GM19238 (cell line): ENCODE results near the gene PARP9.
"Not testable (repeated sequence)": the region's sequence is repeated elsewhere in the genome, so short reads cannot be mapped to it uniquely, and the experiment has no call there.

Experiments
- DNase-seq: peaks from one replicate; pipeline ENCODE4 v3.0.0; 2011; ENCODE audit warnings: low spot score; ENCODE audit not compliant: insufficient read length

Gene PARP9

DNA sequence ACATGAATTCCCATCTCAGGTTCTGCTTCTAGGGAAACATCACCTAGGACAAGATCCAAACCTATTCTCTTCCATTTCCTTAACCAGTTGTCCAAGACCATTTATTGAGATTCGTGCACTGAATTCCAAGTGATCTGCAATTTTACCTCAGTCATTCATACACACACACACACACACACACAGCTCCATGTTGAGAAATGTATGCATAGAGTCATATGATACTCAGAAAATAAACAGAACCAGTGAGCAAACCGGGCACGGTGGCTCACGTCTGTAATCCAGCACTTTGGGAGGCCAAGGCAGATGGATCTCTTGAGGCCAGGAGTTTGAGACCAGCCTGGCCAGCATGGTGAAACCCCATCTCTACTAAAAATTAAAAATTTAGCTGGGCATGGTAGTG, 43.2 kb downstream of the PARP9 start:
- DNase-seq = no peak

DNA sequence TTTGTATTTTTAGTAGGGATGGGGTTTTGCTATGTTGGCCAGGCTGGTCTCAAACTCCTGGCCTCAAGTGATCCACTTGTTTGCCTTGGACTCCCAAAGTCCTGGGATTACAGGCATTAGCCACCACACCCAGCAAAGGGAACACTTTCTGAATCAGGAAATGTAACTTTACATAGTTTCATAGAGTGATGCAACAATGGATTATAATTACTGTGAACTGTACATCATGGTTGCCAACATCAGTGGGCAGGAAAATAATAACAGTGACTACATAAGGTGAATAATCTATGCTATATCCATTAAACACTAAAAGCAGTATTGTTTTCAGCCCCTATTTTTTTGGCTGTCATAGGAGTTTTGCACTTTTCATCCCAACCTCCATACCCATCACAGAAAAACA, 44.4 kb downstream of the PARP9 start:
- DNase-seq = no peak

DNA sequence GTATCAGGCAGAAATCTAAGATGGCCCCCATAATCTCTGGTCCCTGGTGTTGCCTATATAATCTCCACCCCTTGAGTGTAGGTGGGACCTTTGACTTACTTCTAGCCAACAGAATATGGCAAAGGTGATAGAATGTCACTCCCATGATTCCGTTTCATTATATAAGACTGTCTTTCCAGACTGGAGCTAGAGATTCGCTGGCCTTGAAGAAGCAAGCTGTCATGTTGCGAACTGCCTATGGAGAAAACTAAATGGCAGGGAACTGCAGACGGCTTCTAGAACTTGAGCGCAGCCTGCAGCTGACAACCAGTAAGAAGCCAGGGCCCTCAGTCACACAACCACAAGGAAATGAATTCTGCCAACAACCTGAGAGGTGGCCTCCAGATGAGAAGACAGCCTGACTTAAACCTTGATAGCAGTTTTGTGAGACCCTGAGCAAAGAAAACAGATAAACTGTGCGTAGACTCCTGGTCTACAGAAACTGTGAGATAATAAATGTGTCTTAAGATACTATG, 47.2 kb downstream of the PARP9 start:
- no peak for DNase-seq

DNA sequence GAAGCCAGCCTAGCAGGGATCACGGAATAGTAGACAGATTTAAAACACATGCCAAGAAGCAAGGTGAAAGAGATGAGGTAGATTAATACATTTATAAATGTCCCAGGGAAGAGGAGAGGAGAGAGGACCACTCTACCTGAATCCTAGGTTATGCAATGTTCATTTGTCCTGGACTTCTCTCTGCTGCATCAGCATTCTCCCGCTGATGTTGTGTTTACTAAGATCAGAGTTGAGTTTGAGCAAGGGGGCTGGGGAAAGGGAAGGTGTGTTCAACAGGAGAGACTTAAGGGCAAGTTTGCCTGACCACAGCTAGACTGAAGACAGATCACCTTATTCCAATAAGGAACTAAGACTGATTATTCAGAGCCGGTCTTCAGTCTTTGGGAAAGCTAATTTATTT, 48.2 kb downstream of the PARP9 start:
- no peak for DNase-seq

DNA sequence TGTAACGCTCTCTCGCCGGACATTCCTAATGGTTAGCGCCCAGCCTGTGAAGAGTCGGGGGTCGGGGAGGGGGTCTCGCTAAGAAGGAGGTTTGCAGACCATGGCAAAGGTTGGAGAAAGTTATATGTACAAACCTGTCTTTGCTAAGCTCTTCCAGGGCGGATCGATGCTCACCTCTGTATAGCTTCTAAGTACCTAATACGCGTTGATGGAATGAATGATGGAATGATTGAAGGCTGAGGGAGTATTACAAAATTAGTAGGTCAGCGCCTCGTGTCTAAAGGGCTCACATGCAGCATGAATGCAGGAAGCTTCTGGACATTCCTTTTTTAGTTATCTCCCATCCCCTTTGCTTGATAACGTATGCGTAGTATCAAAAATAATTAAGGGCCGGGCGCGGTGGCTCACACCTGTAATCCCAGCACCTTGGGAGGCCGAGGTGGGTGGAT, 49.1 kb downstream of the PARP9 start:
- no peak for DNase-seq

DNA sequence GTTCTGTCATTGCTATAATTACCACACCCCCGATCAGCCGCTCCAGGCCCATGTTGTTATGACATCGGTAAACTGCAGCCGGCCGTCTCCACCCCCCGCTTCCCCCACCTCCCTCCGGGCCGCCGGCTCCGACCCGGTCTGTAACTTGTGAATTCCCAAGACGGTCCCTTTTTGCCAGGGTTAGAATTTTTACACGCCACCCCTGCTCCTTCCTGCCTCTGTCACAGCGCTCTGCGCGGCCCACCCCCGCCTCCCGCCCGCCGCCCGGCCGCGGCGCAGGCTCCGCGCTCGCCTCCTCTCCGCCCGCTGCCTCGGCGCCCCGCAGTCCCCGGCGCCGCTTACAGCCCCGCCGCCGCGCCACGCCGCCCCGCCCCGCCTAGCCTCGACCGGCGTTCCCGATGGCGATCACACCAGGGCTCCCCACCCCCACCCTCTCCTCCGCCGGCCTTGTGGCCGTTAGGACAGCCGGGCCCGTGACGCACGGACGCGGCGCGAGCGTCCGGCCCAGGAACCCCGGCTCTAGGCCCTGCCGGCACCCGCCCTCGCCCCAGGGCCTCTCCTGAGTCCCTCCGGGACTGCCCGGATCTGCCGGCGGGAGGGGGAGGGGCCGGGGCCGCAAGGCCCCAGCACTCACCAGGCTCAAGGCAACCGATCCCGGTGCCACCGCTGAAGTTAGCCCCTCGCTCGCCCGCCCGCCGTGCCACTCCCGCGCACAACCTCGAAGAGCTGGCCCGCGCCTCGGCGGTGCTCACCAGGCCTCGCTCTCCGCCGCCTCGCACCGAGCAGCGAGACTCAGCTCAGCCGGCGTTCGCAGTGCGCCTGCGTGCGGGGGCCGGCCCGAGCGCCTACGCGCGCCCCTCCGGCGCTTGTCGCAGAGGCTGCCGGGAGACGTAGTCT, 49.7 kb downstream of the PARP9 start, which contains the start of gene KPNA1:
Gene KPNA1, minus strand, starts transcription at position 817 of the 897 bp plus-strand sequence. CDS start 18,374 bp downstream, outside the sequence.
- peak; percentile 94 for DNase-seq

DNA sequence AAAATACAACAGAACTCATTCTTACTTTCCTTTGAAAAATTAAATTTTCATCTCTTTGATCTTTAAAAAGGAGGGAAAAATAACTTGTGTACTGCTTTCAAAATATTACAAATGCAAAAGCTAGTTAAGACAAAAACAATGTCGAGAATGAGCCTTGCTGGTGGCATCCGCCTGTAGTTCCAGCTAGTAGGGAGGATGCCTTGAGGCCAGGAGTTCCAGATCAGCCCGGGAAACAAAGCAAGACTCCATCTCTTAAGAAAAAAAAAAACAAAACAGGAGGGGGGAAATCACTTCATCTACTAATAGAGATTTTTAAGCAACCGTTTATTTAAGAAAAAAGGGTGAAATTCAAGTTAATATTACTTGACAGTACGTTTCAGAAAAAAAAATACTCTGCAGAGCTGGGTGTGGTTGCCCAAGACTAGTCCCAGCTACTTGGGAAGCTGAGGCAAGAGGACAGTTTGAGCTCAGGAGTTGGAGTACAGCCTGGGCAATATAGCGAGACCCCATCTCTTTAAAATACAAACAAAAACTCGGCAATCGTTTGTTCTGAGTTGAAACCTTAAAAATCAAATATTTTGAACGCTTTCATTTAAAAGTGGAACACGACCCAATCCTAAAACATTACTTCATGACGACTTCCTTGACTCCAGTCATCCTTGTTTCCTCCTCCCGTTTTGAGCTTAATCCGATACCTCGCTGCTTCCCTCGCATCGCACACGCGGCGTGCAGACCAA, 50.5 kb downstream of the PARP9 start:
- no peak for DNase-seq

DNA sequence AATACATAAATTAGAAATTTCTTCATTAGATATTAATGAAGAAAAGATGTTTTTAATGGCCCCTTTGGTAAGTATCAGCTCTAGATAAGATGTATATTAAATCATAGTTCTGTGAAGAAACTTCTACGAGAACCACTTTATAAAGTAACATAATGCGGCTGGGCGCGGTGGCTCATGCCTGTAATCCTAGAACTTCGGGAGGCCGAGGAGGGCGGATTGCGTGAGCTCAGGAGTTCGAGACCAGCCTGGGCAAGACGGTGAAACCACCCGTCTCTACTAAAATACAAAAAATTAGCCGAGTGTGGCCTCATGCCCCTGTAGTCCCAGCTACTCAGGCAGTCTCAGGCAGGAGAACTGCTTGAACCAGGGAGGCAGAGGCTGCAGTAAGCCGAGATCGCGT, 51.8 kb downstream of the PARP9 start:
- DNase-seq = no peak

DNA sequence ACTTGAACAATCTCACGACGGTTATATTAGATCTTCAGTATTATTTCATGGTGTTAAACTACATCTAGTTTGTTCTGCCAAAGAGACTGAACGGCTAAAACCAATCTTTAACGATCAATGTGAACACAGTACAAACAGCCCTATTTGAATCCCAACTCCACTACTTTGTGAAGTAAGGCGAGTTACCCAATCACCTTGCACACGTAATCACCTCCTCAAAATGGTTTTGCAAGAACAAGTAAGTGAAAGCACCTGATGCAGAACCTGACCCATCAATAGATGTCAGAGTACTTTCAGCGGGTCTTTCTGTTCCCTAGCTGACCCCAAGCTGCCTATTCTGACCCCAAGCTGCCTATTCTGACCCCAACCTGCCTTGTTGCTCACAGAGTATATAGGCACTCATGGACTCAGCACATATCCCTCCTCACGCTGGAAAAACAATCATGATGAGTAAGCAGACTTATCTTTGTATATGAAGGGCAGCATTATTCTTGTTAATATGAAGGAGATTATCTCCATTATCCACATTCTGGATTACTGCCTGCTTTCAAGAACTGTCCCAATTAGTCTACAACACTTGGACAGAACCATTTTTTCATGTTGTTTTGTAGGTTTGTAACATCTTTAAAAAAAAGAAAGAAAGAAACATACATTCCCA, 53.1 kb downstream of the PARP9 start:
- DNase-seq = no peak

DNA sequence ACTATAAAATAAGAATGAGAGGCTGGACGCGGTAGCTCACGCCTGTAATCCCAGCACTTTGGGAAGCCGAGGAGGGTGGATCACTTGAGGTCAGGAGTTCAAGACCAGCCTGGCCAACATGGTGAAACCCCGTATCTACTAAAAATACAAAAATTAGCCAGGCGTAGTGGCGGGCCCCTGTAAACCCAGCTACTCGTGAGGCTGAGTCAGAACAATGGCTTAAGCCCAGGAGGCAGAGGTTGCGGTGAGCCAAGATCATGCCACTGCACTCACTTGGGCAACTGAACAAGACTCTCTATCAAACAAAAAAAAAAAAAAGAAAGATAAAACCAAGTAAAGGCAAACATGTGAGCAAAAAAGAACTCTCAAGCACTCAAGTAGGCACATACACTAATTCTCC, 55.2 kb downstream of the PARP9 start:
- DNase-seq = not testable (repeated sequence)

DNA sequence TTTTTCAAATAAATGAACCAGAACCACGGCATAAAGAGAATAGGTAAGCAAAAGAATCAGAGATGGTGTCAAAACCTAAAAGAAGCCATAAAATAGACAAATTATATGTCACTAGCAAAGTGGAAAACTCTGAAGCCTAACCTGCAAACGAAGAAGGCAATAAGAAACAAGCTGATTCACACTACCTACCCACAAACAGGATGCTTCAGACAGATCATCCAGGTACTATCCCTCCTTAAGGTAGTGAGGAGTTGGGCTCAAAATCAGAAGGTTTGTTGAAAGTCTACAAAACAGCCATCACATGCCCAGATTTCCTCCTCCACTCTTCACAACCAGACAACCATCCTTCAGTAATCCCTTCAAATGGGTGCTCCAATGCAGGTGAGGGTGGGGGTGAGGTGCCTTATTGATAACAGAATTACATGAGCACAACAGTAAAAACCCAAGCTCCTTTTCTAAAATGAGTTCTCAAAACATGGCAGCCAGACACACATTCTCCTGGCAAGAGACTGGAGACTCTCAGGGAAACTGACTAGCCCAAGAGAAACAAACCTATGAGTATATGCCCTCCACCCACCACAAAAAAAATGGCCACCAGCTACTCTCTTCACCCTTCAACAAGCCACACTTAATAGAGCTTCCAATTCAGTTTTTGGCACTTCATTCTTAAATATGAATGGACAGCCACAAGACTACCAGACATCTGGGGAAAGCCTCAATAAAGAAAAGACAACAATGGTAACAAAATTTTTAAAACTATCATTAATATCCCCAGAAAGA, 55.8 kb downstream of the PARP9 start:
- DNase-seq = no peak

DNA sequence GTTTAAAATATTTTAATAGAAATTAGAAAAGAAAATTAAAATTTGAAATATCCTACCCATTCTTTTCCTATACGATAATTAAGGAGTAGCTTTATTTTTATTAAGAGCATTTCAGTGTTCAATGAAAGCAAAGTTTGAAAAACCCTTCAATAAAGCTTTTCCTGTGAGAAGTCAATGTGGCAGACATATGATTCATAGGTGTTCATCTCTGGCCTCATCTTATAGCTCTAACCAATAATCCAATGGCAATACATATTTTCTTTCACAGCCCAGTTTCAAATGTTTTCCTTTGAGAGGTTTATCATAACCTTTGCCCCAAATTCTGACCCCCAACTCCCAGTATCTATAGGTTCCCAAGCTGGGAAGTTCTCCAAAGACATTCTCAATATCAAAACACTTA, 57.6 kb downstream of the PARP9 start:
- no peak for DNase-seq

DNA sequence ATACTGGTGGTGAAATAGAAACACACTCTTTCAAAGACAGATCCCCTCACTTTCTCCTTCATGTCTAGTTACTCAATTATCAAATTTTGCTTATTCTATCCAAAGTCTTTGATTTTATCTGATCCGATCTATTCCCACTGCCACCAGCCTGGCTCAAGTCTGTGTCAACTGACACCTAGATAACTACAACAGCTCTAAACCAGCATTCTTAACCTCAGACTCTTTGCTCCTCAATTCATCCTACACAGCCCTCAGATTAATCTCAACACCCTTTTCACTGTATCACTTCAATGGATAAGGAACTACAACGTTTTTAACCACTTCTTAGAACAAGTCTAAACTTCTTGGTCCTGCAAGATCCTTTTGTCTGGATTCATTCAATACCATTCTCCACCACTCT, 58.4 kb downstream of the PARP9 start:
- DNase-seq = no peak

DNA sequence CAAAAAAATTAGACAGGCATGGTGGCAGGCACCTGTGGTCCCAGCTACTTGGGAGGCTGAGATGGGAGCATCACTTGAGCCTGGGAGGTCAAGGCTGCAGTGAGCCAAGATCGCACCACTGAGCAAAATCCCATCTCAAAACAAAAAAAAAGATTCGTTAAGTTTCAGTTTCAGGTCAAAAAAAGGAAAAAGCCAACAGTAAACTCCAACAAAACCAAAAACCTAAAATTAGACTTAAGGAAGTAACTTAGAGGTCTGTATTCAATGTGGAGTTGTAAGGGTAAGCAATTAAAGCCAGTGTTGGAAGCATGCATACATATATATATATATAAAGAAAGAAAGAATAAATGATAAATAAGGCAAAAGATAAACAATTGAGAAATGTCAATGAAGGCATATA, 61.2 kb downstream of the PARP9 start:
- DNase-seq = no peak

DNA sequence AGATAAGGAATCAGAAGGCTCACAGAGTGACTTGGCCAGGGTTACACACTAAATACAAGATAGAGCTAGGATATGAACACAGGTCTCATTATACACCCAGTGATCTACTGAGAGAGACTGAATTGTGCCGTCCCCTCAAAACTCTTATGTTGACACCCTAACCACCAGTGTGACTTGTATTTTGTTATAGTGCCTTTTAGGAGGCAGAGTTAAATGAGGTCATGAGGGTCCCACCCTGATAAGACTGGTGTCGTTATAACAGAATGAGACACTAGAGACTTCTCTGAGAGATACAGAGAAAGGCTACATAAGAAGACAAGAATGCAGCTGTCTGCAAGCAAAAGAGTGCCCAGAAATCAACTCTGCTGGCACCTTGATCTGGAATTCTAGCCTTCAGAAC, 62.0 kb downstream of the PARP9 start:
- DNase-seq = no peak

DNA sequence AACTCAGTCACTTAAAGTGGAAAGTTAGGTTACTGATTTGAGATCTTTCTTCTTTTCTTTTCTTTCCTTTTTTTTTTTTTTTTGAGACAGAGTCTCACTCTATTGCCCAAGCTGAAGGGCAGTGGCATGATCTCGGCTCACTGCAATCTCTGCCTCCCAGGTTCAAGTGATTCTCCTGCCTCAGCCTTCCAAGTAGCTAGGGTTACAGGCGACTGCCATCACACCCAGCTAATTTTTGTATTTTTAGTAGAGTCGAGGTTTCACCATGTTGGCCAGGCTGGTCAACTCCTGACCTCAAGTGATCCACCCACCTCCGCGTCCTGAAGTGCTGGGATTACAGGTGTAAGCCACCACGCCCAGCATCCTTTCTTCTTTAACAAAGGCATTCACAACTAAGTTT, 63.1 kb downstream of the PARP9 start:
- not testable (repeated sequence) for DNase-seq

DNA sequence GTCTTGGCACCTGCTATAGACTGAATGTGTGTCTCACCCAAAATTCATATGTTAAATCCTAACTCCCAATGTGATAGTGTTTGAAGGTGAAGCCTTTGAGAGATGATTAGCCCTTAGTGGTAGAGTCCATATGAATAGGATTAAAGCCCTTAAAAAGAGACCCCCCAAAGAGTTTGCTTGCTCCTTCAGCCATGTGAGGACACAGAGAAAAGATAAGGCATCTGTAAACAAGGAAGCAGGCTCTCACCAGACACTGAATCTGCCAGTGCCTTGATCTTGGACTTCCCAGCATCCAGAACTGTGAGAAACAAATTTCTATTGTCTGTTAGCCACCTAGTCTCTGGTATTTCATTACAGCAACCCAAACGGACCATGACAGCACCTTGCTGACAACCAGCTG, 65.9 kb downstream of the PARP9 start:
- DNase-seq = no peak

DNA sequence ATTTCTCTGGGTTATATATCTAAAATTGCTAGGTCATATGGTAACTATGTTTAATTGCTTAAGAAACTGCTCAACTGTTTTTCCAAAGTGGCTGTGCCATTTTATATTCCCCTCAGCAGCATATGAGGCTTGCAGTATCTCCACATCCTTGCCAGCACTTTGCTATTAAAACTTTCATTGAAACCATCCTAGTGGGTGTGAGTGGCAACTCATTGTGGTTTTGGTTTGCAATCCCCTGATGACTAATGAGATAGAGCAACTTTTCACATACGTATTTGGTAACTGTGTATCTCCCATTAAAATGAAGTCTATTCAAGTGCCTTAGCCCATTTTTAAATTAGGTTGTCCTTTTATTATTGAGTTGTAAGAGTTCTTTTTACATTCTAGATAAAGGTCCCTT, 66.7 kb downstream of the PARP9 start:
- peak; percentile 2 for DNase-seq

DNA sequence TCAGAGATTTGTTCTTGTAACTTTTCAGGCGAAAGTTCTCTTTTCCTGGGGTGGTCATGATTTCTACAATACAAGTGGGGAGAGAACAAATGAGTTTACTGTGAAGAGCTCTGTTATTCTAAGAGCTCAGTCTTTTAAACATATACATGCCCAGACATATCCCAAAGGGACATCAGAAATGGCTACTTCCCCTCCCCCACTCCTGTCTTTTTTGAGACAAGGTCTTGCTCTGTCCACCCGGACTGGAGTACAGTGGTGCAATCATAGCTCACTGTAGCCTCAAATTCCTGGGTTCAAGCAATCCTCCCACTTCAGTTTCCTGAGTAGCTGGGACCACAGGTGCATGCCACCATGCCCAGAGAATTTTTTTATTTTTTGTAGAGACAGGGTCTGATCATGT, 67.6 kb downstream of the PARP9 start:
- DNase-seq = no peak

DNA sequence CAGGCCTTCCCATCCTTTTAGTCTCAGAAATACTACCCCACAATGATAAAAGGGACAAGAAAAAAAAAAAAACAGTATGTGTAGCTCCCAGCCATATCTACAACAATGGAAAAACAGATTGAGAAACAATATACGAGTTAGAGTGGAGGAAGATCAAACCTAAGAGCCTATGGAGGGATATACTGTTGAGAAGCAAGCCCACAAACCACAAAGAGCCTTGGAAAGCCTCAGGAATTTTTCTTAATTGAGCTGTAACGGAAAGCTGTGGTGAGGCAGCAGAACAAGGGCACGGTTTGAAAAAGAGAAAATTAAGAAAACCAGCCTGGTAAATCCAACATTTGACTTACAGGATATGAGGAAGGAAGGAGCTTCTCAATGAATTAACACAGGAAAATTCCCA, 70.8 kb downstream of the PARP9 start:
- no peak for DNase-seq
